LoVo (cell line): Measurements from ENCODE around the gene ENOX1.

Experiments used
- DNase-seq: peaks from one replicate; pipeline ENCODE4 v3.0.0-alpha.2; 2016; ENCODE audit warnings: low spot score

The ENOX1 gene

DNA sequence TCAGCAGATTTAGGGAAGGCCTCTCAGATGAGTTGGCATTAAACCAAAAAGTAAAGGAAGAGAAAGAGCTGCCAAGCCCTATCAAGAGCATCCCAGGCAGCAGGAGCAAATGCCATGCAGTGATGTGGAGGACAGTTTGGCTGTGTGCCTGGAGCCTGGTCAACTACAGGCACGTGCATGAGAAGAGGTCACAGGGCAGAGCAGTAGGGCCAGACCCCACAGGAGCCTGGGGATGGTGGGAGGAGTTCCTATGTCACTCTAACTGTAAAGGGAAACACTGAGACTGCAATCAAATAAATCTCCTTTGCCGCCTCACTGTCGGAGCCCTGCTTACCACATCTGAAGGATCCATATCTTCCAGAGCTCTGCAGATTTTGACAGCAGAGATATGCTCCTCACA, 240.5 kb downstream of the ENOX1 start:
- no peak for DNase-seq

DNA sequence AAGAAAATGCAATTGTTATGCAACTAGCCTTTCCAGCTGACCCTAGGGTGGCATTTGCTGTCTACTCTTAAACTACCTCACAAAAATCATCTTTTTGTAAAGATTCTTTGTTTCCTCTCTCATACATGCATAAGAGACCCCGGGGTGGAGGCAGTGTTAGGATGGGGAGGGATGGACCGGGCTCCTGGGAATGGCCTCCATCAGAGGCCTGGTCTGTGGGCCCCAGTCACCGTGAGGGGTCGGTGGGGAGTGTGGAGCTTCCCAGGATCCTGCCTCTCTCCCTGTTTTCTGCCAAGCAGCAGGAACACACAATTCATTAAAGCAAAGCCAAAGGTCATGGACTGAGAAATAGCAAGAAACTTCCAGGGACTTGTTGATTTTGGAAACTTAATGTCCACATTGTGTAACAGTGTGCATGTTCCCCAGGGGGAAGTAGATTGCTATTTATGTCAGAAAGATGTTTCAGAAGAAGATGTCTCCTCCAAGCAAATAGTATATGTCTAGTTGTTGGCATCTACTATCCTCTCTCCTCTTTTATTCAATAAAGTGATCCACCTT, 241.4 kb downstream of the ENOX1 start:
- no peak for DNase-seq

- DNase-seq, result no peak
Measured at GRCh38 chr13:43544631-43545030, 242.1 kb downstream of the ENOX1 start.

DNA sequence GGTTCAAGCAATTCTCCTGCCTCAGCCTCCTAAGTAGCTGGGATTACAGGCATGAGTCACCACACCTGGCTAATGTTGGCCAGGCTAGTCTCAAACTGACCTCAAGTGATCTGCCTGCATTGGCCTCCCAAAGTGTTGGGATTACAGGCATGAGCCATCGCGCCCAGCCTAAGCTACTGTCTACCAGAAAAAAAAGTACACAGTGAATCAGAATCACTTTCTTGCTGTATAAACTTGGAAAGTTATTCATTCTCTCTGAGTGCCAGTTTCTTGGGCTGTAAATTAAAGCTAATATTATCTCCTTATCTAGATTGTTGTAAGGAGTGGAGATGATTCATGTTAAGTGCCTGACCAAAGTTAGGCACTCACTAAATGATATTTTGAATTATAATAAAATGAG, 242.8 kb downstream of the ENOX1 start:
- no peak for DNase-seq

DNA sequence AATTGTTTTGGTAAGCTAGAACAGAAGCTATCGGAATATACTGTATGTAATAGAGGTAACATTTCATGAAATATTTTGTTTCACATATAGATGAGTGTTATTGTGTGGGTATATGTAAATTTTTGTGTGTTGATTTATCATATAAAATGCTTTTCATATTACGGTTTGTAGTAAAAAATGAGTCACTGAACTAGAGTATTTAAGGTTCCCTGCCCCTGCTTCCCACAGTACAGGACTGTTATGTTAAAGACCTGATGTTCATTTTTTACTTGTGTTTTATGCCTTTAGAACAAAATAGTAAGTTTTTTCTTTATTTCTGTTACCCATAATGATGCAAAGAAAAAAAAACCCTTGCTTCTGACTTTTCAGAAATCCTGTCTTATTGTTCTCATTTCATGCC, 243.4 kb downstream of the ENOX1 start:
- no peak for DNase-seq

- DNase-seq, result no peak
Measured at GRCh38 chr13:43537124-43537523, 249.6 kb downstream of the ENOX1 start.

GRCh38 chr13:43529796-43530195, 257.0 kb downstream of the ENOX1 start:
- no peak for DNase-seq

DNA sequence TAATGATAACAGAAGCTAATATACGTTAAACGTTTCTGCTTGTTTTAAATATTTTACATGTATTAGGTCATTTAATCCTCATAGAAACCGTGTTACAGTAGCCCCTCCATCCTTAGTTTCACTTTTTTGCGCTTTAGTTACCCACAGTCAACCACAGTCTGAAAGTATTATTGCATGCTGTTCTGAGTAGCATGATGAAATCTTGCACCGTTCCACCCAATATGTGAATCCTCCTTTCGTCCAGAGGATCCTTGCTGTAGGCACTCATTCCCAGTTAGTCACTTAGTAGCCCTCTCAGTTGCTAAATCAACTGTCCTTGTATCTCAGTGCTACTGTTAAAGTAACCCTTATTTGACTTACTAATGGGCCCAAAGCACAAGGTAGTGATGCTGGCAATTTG, 257.8 kb downstream of the ENOX1 start:
- DNase-seq, result no peak

DNA sequence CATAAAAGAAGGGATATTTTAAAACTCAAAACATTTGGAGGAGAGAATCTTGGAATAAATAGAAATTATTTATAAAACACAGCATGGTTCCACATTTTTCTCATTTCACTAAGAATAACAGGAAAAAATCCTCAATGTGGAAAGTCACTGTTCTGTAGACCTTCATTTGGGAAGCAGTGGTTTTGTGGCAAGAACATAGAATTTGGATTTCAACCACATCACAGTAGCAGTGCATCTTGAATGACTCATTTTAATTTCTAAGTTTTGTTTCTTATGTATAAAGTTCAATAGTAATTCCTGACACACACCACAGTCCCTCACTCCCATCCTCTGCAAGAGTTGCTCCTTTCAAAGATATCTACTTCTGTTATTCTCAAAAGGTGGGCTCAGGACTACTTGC, 264.0 kb downstream of the ENOX1 start:
- DNase-seq, result no peak

- DNase-seq, result no peak
Measured at GRCh38 chr13:43520351-43520750, 266.4 kb downstream of the ENOX1 start.

- DNase-seq, result no peak
Measured at GRCh38 chr13:43518833-43519232, 267.9 kb downstream of the ENOX1 start.

- no peak for DNase-seq
Measured at GRCh38 chr13:43516401-43516833, 270.4 kb downstream of the ENOX1 start.

DNA sequence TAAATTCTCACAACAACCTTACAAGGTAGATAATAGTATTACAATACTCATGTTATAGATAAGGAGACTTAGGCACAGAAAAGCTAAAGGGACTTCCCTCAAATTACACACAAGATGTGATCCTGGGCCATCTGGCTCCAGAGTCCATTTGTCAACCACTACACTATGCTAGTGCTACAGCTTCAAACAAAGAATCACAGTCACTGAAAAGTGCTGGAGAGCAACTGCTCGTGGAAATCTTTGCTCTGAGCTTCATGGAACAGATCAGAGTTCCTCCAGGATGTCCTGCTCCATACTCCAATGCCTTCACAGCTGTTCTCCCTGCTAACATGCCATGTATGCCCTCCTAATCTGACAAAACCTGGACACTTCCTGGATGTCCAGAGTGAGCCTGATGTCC, 271.2 kb downstream of the ENOX1 start:
- no peak for DNase-seq

GRCh38 chr13:43514311-43514710, 272.5 kb downstream of the ENOX1 start:
- no peak for DNase-seq

GRCh38 chr13:43512221-43512620, 274.6 kb downstream of the ENOX1 start:
- no peak for DNase-seq

GRCh38 chr13:43510956-43511901, 275.5 kb downstream of the ENOX1 start:
- no peak for DNase-seq

GRCh38 chr13:43495732-43496131, 291.0 kb downstream of the ENOX1 start:
- no peak for DNase-seq

DNA sequence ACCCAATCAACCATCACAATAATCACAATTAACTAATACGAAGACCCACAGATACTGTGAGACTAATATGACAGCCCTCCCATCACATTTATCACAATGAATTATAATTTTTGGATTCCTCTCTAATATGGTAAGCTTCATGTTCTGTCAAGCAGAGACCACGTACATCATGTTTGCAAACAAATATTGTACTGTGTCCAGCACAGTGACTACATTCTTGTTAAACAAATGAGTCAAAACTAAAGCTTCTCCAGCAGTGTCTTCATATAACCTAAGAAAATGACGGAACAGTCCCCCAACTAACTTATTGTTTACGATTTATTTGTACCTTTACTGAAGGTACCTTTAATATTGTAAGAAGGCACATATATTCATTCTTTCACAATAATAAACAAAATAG, 292.6 kb downstream of the ENOX1 start:
- no peak for DNase-seq

DNA sequence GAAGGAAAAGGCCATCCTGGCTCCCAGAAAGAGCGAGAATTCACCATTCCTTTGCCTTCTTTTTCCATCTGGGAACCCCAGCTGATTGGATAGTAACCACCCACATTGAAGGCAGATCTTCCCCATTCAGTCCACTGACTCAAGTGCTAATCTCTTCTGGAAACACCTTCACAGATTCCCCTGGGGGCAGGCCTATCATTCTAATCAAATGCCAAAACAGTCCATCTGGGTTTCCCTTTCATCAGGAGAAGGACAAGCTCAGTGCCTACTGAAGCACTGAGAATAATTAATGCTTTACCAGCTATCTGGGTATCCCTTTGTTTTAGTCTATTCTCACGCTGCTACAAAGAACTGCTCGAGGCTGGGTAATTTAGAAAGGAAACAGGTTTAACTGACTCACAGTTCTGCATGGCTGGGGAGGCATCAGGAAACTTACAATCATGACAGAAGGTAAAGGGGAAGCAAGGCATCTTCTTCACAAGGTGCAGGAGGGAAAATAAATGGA, 293.2 kb downstream of the ENOX1 start:
- no peak for DNase-seq

GRCh38 chr13:43492745-43493144, 294.0 kb downstream of the ENOX1 start:
- DNase-seq, result no peak

DNA sequence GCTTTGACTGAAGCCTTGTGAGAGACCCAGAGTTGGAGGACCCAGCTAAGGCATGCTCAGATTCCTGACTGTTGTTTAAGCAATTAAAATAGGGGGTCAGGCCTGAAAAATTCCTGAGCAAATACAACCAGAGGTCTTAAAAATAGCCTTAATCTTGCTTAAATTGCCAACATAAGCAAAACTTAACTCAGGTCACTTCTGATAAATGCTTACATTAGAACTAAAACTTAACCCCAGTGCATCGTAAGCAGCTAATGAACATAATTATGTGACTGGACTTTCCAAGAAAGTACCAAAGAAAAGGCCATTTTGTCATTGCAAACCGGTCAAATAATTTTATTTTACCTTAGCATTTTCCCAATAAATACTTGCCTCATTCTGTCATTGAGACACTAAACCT, 294.5 kb downstream of the ENOX1 start:
- DNase-seq, result no peak

DNA sequence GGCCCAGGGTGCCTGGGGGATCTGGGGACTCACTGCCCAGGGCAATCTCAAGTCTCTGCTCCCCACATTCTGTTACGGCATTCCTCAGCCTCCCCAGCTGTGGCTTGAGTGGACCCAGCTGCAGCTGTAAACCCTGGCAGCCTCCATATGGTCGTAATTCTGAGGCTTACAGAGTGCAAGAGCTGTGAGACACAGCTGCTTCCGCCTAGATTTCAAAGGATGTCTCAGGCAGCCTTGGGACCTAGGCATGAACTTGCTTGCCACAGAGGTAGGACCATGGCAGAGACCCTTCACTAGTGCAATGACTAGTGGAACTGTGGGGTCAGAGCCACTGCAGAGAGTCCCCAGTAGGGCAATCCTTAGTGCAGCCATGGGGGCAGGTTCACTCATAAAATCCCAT, 297.5 kb downstream of the ENOX1 start:
- no peak for DNase-seq

GRCh38 chr13:43487885-43488284, 298.9 kb downstream of the ENOX1 start:
- no peak for DNase-seq

- DNase-seq, result no peak
Measured at GRCh38 chr13:43487461-43487860, 299.3 kb downstream of the ENOX1 start.
